Natural killer cell (primary cell): ENCODE measurements around the gene LRRC40. TPM values are rescaled to one million over a fixed set of nuclear protein-coding genes. Genes with fewer than 3 reads are reported as not detected.

Experiments used
- total RNA-seq, 4 donors: library from RNA; stranded (reverse); fragments of 120-200 nt in 1 of 4; gene quantifications; one replicate each; pipeline versions ENCODE4 v1.2.3 to v1.2.4, GENCODE V29; 2013 to 2022

Gene LRRC40
- total RNA-seq, 3 donors from 2014 or later (not counting 1 experiment from before 2014, with no cell fraction given): 15.5 to 18.4 (median 16.5) TPM

Other genes starting within 250 kb of the LRRC40 start
- gene SRSF11, start 15.8 kb upstream of the LRRC40 start, total RNA-seq: 100 to 1,000 TPM; 347 to 374 (median 359) TPM
- 10 to 100 TPM; 32.2 to 33.7 (median 32.8) TPM for gene ANKRD13C, start 149.1 kb upstream of the LRRC40 start, total RNA-seq
- gene CTH, start 205.7 kb upstream of the LRRC40 start, total RNA-seq: 1 to 10 TPM; 3.0 to 7.6 (median 3.6) TPM